ENCODE measurements around the gene GJB5. TPM values are rescaled to one million over a fixed set of nuclear protein-coding genes. Genes with fewer than 3 reads are reported as not detected.

GJB5 gene
- total RNA-seq, 2 donors from 2014 or later = 0.42 TPM; not detected in 1

- no peaks in the 10 kb centered on the region for H3K9me3 ChIP-seq
- H3K4me3 ChIP-seq = no peak overlapping the region
- H3K9ac ChIP-seq (ENCODE audit: low read depth in 2 of 2, low read length in 2 of 2) = no peak overlapping the region
- DNase-seq = no peak
- H3K27ac ChIP-seq = no peak overlapping the region
- H3K36me3 ChIP-seq = no peaks in the 10 kb centered on the region
- TF ChIP-seq CTCF (IDR thresholded peaks at IDR 0.05) = no peak
- H3K27me3 ChIP-seq = no peaks in the 10 kb centered on the region
- no peaks in the 10 kb centered on the region for H3K4me1 ChIP-seq
- intact Hi-C loops (cut with DNase I) = no loop called here
Measured at GRCh38 chr1:34750610-34751009, 4.2 kb upstream of the GJB5 start.

GRCh38 chr1:34753163-34753562 lies 1.7 kb upstream of the GJB5 start:
- H3K27ac ChIP-seq = no peak overlapping the region

GRCh38 chr1:34755961-34756360 lies 1.1 kb downstream of the GJB5 start:
- Histone ChIP-seq H3K4me3 (no peak overlapping the region), H3K27ac (no peak overlapping the region)
- DNase-seq = no peak

More at GRCh38 chr1:34753163-34753562, 1.7 kb upstream of the GJB5 start:
- no peaks in the 10 kb centered on the region for H3K4me1 ChIP-seq
- H3K9ac ChIP-seq (ENCODE audit: low read depth in 2 of 2, low read length in 2 of 2) = no peak overlapping the region
- no peaks in the 10 kb centered on the region for H3K9me3 ChIP-seq
- intact Hi-C loops (cut with DNase I) = no loop called here
- no peak overlapping the region for H3K4me3 ChIP-seq
- no peak for TF ChIP-seq CTCF (IDR thresholded peaks at IDR 0.05)
- H3K27me3 ChIP-seq = no peaks in the 10 kb centered on the region
- DNase-seq = no peak
- H3K36me3 ChIP-seq = no peaks in the 10 kb centered on the region

GRCh38 chr1:34757386-34757785 lies 2.5 kb downstream of the GJB5 start:
- Histone ChIP-seq H3K9ac (ENCODE audit: low read depth in 2 of 2, low read length in 2 of 2) (no peak overlapping the region), H3K9me3 (no peaks in the 10 kb centered on the region), H3K27me3 (no peaks in the 10 kb centered on the region), H3K36me3 (no peaks in the 10 kb centered on the region), H3K27ac (no peak overlapping the region), H3K4me1 (no peaks in the 10 kb centered on the region), H3K4me3 (no peak overlapping the region)
- intact Hi-C loops (cut with DNase I) = no loop called here
- TF ChIP-seq CTCF (IDR thresholded peaks at IDR 0.05) = no peak
- DNase-seq = no peak

More at GRCh38 chr1:34755961-34756360, 1.1 kb downstream of the GJB5 start:
- Histone ChIP-seq H3K9me3 (no peaks in the 10 kb centered on the region), H3K9ac (ENCODE audit: low read depth in 2 of 2, low read length in 2 of 2) (no peak overlapping the region), H3K4me1 (no peaks in the 10 kb centered on the region), H3K36me3 (no peaks in the 10 kb centered on the region), H3K27me3 (no peaks in the 10 kb centered on the region)
- TF ChIP-seq CTCF (IDR thresholded peaks at IDR 0.05) = no peak
- intact Hi-C loops (cut with DNase I) = no loop called here

GRCh38 chr1:34758751-34759150 lies 3.9 kb downstream of the GJB5 start:
- Histone ChIP-seq H3K27ac (no peak overlapping the region), H3K27me3 (no peaks in the 10 kb centered on the region), H3K36me3 (no peaks in the 10 kb centered on the region), H3K4me1 (no peaks in the 10 kb centered on the region), H3K9ac (ENCODE audit: low read depth in 2 of 2, low read length in 2 of 2) (no peak overlapping the region), H3K9me3 (no peaks in the 10 kb centered on the region), H3K4me3 (no peak overlapping the region)
- no peak for DNase-seq
- intact Hi-C loops (cut with DNase I) = no loop called here
- no peak for TF ChIP-seq CTCF (IDR thresholded peaks at IDR 0.05)
